ENCODE measurements around the gene CCPG1.

DNA sequence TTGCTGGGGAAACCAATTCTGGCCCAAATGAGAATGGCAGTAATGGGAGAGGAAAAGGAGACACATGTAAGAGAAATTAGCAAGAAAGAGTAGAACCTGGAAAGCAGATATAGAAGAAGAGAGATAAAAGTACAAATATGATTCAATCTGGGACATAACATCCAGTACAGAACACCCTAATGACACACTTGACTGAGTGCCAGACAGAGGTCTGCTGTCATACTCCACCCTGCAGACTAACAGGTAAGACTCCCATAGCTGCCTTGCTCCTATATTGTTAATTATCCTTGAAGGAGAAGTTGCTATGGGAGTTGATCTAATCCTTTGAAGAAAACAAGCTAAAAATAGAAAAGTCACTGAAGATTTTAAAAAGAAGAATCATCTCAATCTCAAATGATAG, 21.1 kb downstream of the CCPG1 start:
- TF ChIP-seq POLR2A (IDR thresholded peaks at IDR 0.05; ENCODE audit: low read depth, low read length): no peak
- no peak for TF ChIP-seq POLR2AphosphoS5 (IDR thresholded peaks at IDR 0.05; ENCODE audit: low read depth, low read length)
- no peak for TF ChIP-seq TAF1 (IDR thresholded peaks at IDR 0.05; ENCODE audit: borderline replicate concordance, low read depth, low read length)

Measured in GM12892 (cell line).